ENCODE data around the gene MUC12. TPM values are rescaled to one million over a fixed set of nuclear protein-coding genes. Genes with fewer than 3 reads are reported as not detected.

The MUC12 gene
- total and polyA plus RNA-seq, 2 of the 8 experiments (the other 6 are each of a cell fraction or from before 2014, with no cell fraction given) = 7.7 to 16.2 TPM

DNA sequence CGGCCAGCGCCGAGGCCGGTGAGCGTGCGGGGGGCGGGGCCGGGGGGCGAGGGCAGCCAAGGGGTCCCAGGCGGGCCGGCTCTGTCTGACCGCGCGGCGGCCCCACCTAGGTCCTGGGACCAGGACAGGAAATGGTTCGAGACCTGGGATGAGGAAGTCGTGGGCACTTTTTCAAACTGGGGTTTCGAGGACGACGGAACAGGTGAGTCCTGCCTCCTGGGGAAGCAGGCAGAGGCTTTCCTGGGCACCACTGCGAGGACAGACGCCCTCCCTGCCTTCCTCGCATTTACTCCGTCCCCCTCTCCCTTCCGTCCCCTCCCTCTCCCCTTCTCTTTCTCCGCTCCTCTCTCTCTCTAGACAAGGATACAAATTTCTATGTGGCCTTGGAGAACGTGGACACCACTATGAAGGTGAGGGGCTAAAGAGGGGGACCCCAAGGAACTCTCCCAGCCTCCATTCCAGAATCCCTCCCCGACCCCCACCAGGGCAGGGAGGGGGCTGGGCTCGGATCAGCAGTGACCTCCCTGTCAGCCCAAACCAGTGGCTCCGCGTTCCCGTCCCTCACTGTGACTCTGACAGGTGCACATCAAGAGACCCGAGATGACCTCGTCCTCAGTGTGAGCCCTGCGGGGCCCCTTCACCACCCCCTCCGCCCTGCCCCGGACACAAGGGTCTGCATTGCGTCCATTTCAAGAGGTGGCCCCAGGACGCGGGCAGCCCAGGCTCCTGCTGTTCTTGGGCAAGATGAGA, 2.6 kb upstream of the MUC12 start:
- H4K20me1 ChIP-seq (replicated peaks in 1 of 2; ENCODE audit: control insufficient read depth in 1 of 2, insufficient read depth in 2 of 2, low read length in 2 of 2) = peaks cover 2 to 7% of the 10 kb centered on the region in 2 experiments
- H2BK20ac ChIP-seq (ENCODE audit: low read length) = no peak overlapping the region
- 31% methylated on average over 30 of the region's 40 CpGs; no CpG with 5 or more reads in 1 of the 2 experiments for WGBS, 2 experiments (ENCODE audit: extremely low coverage in 1 of 2, insufficient coverage in 1 of 2, insufficient read length in 1 of 2, insufficient replicate concordance in 2 of 2, low coverage in 1 of 2, low lambda C conversion rate in 2 of 2, missing lambda C conversion rate in 1 of 2)
- H4K8ac ChIP-seq (ENCODE audit: extremely low read depth, insufficient read depth, low read length) = peak overlapping the region; percentile 62
- H3K56ac ChIP-seq (replicated peaks; ENCODE audit: insufficient read length, low read depth, low read length) = peak overlapping the region; percentile 60
- ChIA-PET POLR2A (ENCODE audit: partially characterized antibody) (interaction anchor here (1.0 to 2.6 kb wide), 5 partner anchors 15 to 92 kb away, joined by 3 to 15 read pairs (median 4); partner anchors contain the start of genes SRRT and UFSP1), CTCF (ENCODE audit: partially characterized antibody) (interaction anchor here (1.0 to 3.5 kb wide), 12 partner anchors 9 to 147 kb away, joined by 3 to 12 read pairs (median 4); partner anchors contain the start of genes MUC17 and MUC3A)
- H3K14ac ChIP-seq (ENCODE audit: insufficient read length) = no peak overlapping the region
- peak overlapping the region; percentile 36 to 79 (median 60) for H3K4me3 ChIP-seq (ENCODE audit: extremely low read depth in 1 of 4, insufficient read depth in 2 of 4, low read depth in 3 of 4, low read length in 4 of 4)
- peak overlapping the region; percentile 70; the same call in 1 of the 2 replicates for H2BK12ac ChIP-seq (ENCODE audit: low read depth, low read length)
- no peak overlapping the region for H3K23ac ChIP-seq (ENCODE audit: insufficient read length)
- DNase-seq (ENCODE audit: low read depth in 1 of 2, low spot score in 2 of 2) (peak in 1 of 2 experiments; percentile 72), FAIRE-seq (no peak)
- H3K79me1 ChIP-seq (ENCODE audit: low read depth, low read length) = no peaks in the 10 kb centered on the region; the same call in 1 of the 2 replicates
- peak overlapping the region; percentile 38; the same call in 1 of the 2 replicates for H2AFZ ChIP-seq (ENCODE audit: low read length)
- peak overlapping the region; percentile 71 for H3K4ac ChIP-seq (replicated peaks; ENCODE audit: insufficient read length, low read depth, low read length)
- H2AK5ac ChIP-seq (ENCODE audit: low read depth, low read length) = 0 out of 2 replicates have a peak overlapping the region, but pooled peaks have one; percentile 28
- no peaks in the 10 kb centered on the region for H3K36me3 ChIP-seq (ENCODE audit: control insufficient read depth in 2 of 4, insufficient read depth in 4 of 4, low read length in 3 of 4)
- peak overlapping the region; percentile 45 for H4K5ac ChIP-seq (ENCODE audit: insufficient read length, low read depth, low read length)
- H3K4me1 ChIP-seq (replicated peaks in 1 of 4; ENCODE audit: control insufficient read depth in 3 of 4, insufficient read depth in 4 of 4, low read length in 3 of 4) = peaks cover 4 to 32% (median 26%) of the 10 kb centered on the region in 4 experiments
- no peak overlapping the region for H3K27ac ChIP-seq (ENCODE audit: low read depth, low read length)
- no peak overlapping the region for H2BK120ac ChIP-seq (replicated peaks; ENCODE audit: low read depth, low read length)
- peak overlapping the region; percentile 80; the same call in 1 of the 2 replicates for H3K18ac ChIP-seq (ENCODE audit: extremely low read depth, low read length)
- H4K91ac ChIP-seq (replicated peaks; ENCODE audit: insufficient read length, low read length) = peak overlapping the region; percentile 79
- H3K9me3 ChIP-seq (ENCODE audit: insufficient read depth in 2 of 2, low read depth in 1 of 2, low read length in 1 of 2) = no peaks in the 10 kb centered on the region
- H2BK15ac ChIP-seq (ENCODE audit: low read length) = 0 out of 2 replicates have a peak overlapping the region, but pooled peaks have one; percentile 83
- peaks cover 3 to 18% (median 14%) of the 10 kb centered on the region in 4 experiments for H3K27me3 ChIP-seq (replicated peaks in 1 of 4; ENCODE audit: control insufficient read depth in 3 of 4, extremely low read depth in 1 of 4, insufficient read depth in 3 of 4, low read length in 3 of 4)
- H3K9ac ChIP-seq (replicated peaks in 1 of 4; ENCODE audit: extremely low read depth in 1 of 4, low read depth in 3 of 4, low read length in 3 of 4) = peak overlapping the region in 2 of 4 experiments; percentile 35 to 48; a peak in 3 of 7 replicates
- no peak overlapping the region; the same call in 1 of the 2 replicates for H2BK5ac ChIP-seq (ENCODE audit: low read depth, low read length)
- peak overlapping the region; percentile 59 to 88 for H3K4me2 ChIP-seq (ENCODE audit: insufficient read depth in 1 of 2, low read depth in 2 of 2, low read length in 2 of 2)
- no peaks in the 10 kb centered on the region for H3K79me2 ChIP-seq (ENCODE audit: control insufficient read depth in 1 of 2, insufficient read depth in 2 of 2, low read length in 2 of 2)
- peaks cover 9% of the 10 kb centered on the region; the same call in 1 of the 2 replicates for H3K23me2 ChIP-seq (ENCODE audit: low read depth, low read length)
- TF ChIP-seq MAFK (IDR thresholded peaks at IDR 0.05; ENCODE audit: low read depth, low read length) (no peak), KDM4A (IDR thresholded peaks at IDR 0.05; ENCODE audit: low read depth, low read length, severe bottlenecking) (peak; percentile 0), RNF2 (IDR thresholded peaks at IDR 0.05; ENCODE audit: borderline replicate concordance, low read depth, low read length, missing control alignments, poor library complexity, severe bottlenecking) (no peak), ASH2L (IDR thresholded peaks at IDR 0.05; ENCODE audit: low read length) (peak; percentile 0), ZNF274 (IDR thresholded peaks at IDR 0.05; ENCODE audit: borderline replicate concordance, extremely low read depth, low read length) (no peak), FOSL1 (IDR thresholded peaks at IDR 0.05; ENCODE audit: insufficient read depth, low read depth, low read length) (no peak), BRCA1 (IDR thresholded peaks at IDR 0.05; ENCODE audit: low read depth, low read length) (no peak), TBP (IDR thresholded peaks at IDR 0.05; ENCODE audit: low read depth, low read length) (no peak), HDAC2 (IDR thresholded peaks at IDR 0.05; ENCODE audit: borderline replicate concordance in 1 of 2, low read depth in 2 of 2, low read length in 2 of 2) (no peak; a peak in 1 of 4 replicates), JUND (IDR thresholded peaks at IDR 0.05; ENCODE audit: low read length) (no peak)
